ENCODE measurements around the gene TAOK3. TPM values are rescaled to one million over a fixed set of nuclear protein-coding genes. Genes with fewer than 3 reads are reported as not detected.
"Not testable (repeated sequence)": the region's sequence is repeated elsewhere in the genome, so short reads cannot be mapped to it uniquely, and the experiment has no call there.

TAOK3 gene
- total and polyA plus RNA-seq, 2 donors, result 19.8 to 33.6 TPM

GRCh38 chr12:118282767-118283166 lies 89.9 kb downstream of the TAOK3 start:
- no peak for DNase-seq (ENCODE audit: extremely low spot score)
- 96% methylated on average over 3 of the region's 3 CpGs for WGBS
- no peaks in the 10 kb centered on the region for H3K4me1 ChIP-seq (ENCODE audit: insufficient read depth)
- no peaks in the 10 kb centered on the region for H3K36me3 ChIP-seq (ENCODE audit: insufficient read depth)
- H3K27ac ChIP-seq (ENCODE audit: low read depth), result no peak overlapping the region
- no peak overlapping the region for H3K4me3 ChIP-seq (ENCODE audit: low read depth, low read length)

GRCh38 chr12:118278288-118278687 lies 94.4 kb downstream of the TAOK3 start:
- not testable (repeated sequence) for H3K36me3 ChIP-seq (ENCODE audit: insufficient read depth); H3K4me1 ChIP-seq (ENCODE audit: insufficient read depth); DNase-seq (ENCODE audit: extremely low spot score); H3K27ac ChIP-seq (ENCODE audit: low read depth); H3K4me3 ChIP-seq (ENCODE audit: low read depth, low read length)
- WGBS, result 97% methylated on average over 1 of the region's 1 CpG

- Histone ChIP-seq H3K4me3 (ENCODE audit: low read depth, low read length) (no peak overlapping the region), H3K4me1 (ENCODE audit: insufficient read depth) (no peaks in the 10 kb centered on the region), H3K36me3 (ENCODE audit: insufficient read depth) (no peaks in the 10 kb centered on the region), H3K27ac (ENCODE audit: low read depth) (no peak overlapping the region)
- WGBS, result 75% methylated on average over 4 of the region's 4 CpGs
- no peak for DNase-seq (ENCODE audit: extremely low spot score)
Observed at GRCh38 chr12:118274066-118274465, 98.6 kb downstream of the TAOK3 start.

GRCh38 chr12:118271770-118272417 lies 100.8 kb downstream of the TAOK3 start:
- Histone ChIP-seq H3K4me1 (ENCODE audit: insufficient read depth) (no peaks in the 10 kb centered on the region), H3K4me3 (ENCODE audit: low read depth, low read length) (no peak overlapping the region), H3K36me3 (ENCODE audit: insufficient read depth) (no peaks in the 10 kb centered on the region), H3K27ac (ENCODE audit: low read depth) (no peak overlapping the region)
- peak; percentile 40 for DNase-seq (ENCODE audit: extremely low spot score)
- WGBS, result 84% methylated on average over 5 of the region's 5 CpGs

GRCh38 chr12:118271183-118271582 lies 101.5 kb downstream of the TAOK3 start:
- H3K27ac ChIP-seq (ENCODE audit: low read depth), result no peak overlapping the region
- H3K4me3 ChIP-seq (ENCODE audit: low read depth, low read length), result no peak overlapping the region
- no peaks in the 10 kb centered on the region for H3K4me1 ChIP-seq (ENCODE audit: insufficient read depth)
- 91% methylated on average over 3 of the region's 3 CpGs for WGBS
- H3K36me3 ChIP-seq (ENCODE audit: insufficient read depth), result no peaks in the 10 kb centered on the region
- DNase-seq (ENCODE audit: extremely low spot score), result no peak

- no peaks in the 10 kb centered on the region for H3K4me1 ChIP-seq (ENCODE audit: insufficient read depth)
- H3K4me3 ChIP-seq (ENCODE audit: low read depth, low read length), result no peak overlapping the region
- H3K27ac ChIP-seq (ENCODE audit: low read depth), result no peak overlapping the region
- H3K36me3 ChIP-seq (ENCODE audit: insufficient read depth), result no peaks in the 10 kb centered on the region
- WGBS, result 96% methylated on average over 1 of the region's 1 CpG
- DNase-seq (ENCODE audit: extremely low spot score), result no peak
Observed at GRCh38 chr12:118269806-118270205, 102.9 kb downstream of the TAOK3 start.

GRCh38 chr12:118259079-118259478 lies 113.6 kb downstream of the TAOK3 start:
- DNase-seq (ENCODE audit: extremely low spot score), result no peak
- no peaks in the 10 kb centered on the region for H3K36me3 ChIP-seq (ENCODE audit: insufficient read depth)
- no peak overlapping the region for H3K4me3 ChIP-seq (ENCODE audit: low read depth, low read length)
- no peak overlapping the region for H3K27ac ChIP-seq (ENCODE audit: low read depth)
- 82% methylated on average over 6 of the region's 6 CpGs for WGBS
- no peaks in the 10 kb centered on the region for H3K4me1 ChIP-seq (ENCODE audit: insufficient read depth)

GRCh38 chr12:118256352-118256751 lies 116.4 kb downstream of the TAOK3 start:
- no peak overlapping the region for H3K27ac ChIP-seq (ENCODE audit: low read depth)
- WGBS, result 89% methylated on average over 1 of the region's 1 CpG

GRCh38 chr12:118249547-118249946 lies 123.2 kb downstream of the TAOK3 start:
- WGBS, result 95% methylated on average over 1 of the region's 1 CpG
- H3K36me3 ChIP-seq (ENCODE audit: insufficient read depth), result peaks cover 2% of the 10 kb centered on the region
- DNase-seq (ENCODE audit: extremely low spot score), result no peak
- H3K4me3 ChIP-seq (ENCODE audit: low read depth, low read length), result no peak overlapping the region
- H3K4me1 ChIP-seq (ENCODE audit: insufficient read depth), result no peaks in the 10 kb centered on the region
- no peak overlapping the region for H3K27ac ChIP-seq (ENCODE audit: low read depth)

More at GRCh38 chr12:118256352-118256751, 116.4 kb downstream of the TAOK3 start:
- Histone ChIP-seq H3K4me1 (ENCODE audit: insufficient read depth) (no peaks in the 10 kb centered on the region), H3K36me3 (ENCODE audit: insufficient read depth) (no peaks in the 10 kb centered on the region), H3K4me3 (ENCODE audit: low read depth, low read length) (no peak overlapping the region)
- no peak for DNase-seq (ENCODE audit: extremely low spot score)

GRCh38 chr12:118245886-118246285 lies 126.8 kb downstream of the TAOK3 start:
- WGBS, result 94% methylated on average over 16 of the region's 26 CpGs
- H3K4me3 ChIP-seq (ENCODE audit: low read depth, low read length); H3K4me1 ChIP-seq (ENCODE audit: insufficient read depth); H3K27ac ChIP-seq (ENCODE audit: low read depth); H3K36me3 ChIP-seq (ENCODE audit: insufficient read depth); DNase-seq (ENCODE audit: extremely low spot score): not testable (repeated sequence)

- H3K36me3 ChIP-seq (ENCODE audit: insufficient read depth), result peaks cover 3% of the 10 kb centered on the region
- H3K27ac ChIP-seq (ENCODE audit: low read depth), result no peak overlapping the region
- no peak for DNase-seq (ENCODE audit: extremely low spot score)
- no peak overlapping the region for H3K4me3 ChIP-seq (ENCODE audit: low read depth, low read length)
- 91% methylated on average over 2 of the region's 2 CpGs for WGBS
- no peaks in the 10 kb centered on the region for H3K4me1 ChIP-seq (ENCODE audit: insufficient read depth)
Observed at GRCh38 chr12:118238888-118239287, 133.8 kb downstream of the TAOK3 start.

GRCh38 chr12:118237908-118238307 lies 134.8 kb downstream of the TAOK3 start:
- Histone ChIP-seq H3K4me1 (ENCODE audit: insufficient read depth) (no peaks in the 10 kb centered on the region), H3K4me3 (ENCODE audit: low read depth, low read length) (no peak overlapping the region), H3K36me3 (ENCODE audit: insufficient read depth) (peaks cover 3% of the 10 kb centered on the region), H3K27ac (ENCODE audit: low read depth) (no peak overlapping the region)
- peak; percentile 25 for DNase-seq (ENCODE audit: extremely low spot score)
- 86% methylated on average over 1 of the region's 1 CpG for WGBS

- Histone ChIP-seq H3K4me1 (ENCODE audit: insufficient read depth) (no peaks in the 10 kb centered on the region), H3K36me3 (ENCODE audit: insufficient read depth) (peaks cover 3% of the 10 kb centered on the region), H3K4me3 (ENCODE audit: low read depth, low read length) (no peak overlapping the region), H3K27ac (ENCODE audit: low read depth) (no peak overlapping the region)
- no peak for DNase-seq (ENCODE audit: extremely low spot score)
- WGBS, result 73% methylated on average over 1 of the region's 1 CpG
Observed at GRCh38 chr12:118237052-118237665, 135.5 kb downstream of the TAOK3 start.

GRCh38 chr12:118220702-118221101 lies 152.0 kb downstream of the TAOK3 start:
- H3K27ac ChIP-seq (ENCODE audit: low read depth), result no peak overlapping the region
- no peaks in the 10 kb centered on the region for H3K36me3 ChIP-seq (ENCODE audit: insufficient read depth)
- no peak overlapping the region for H3K4me3 ChIP-seq (ENCODE audit: low read depth, low read length)
- no peaks in the 10 kb centered on the region for H3K4me1 ChIP-seq (ENCODE audit: insufficient read depth)
- no peak for DNase-seq (ENCODE audit: extremely low spot score)
